Activated CD4-positive, alpha-beta T cell treated with anti-CD3 and anti-CD28 coated beads for 36 hours (primary cell): Measurements from ENCODE around the gene CFAP73. TPM values are rescaled to one million over a fixed set of nuclear protein-coding genes. Genes with fewer than 3 reads are reported as not detected.

ENCODE experiments used
- ATAC-seq: fragments of 200-7000 bp; cut with Tn5 transposase; one replicate; pipeline ENCODE4 v1.10.0; 2021; ENCODE audit warnings: mild to moderate bottlenecking, moderate library complexity
- CTCF ChIA-PET: fragments of 350-600 bp; sonication (Branson Sonifier 250); formaldehyde crosslinking; loops from one replicate; lab custom pipeline; 2021; ENCODE audit warnings: antibody characterized with exemption; lab: Charles Lee
- POLR2A ChIA-PET: fragments of 350-600 bp; sonication (Branson Sonifier 250); formaldehyde crosslinking; loops from one replicate; lab custom pipeline; 2021; ENCODE audit warnings: antibody characterized with exemption, inconsistent platforms; lab: Charles Lee
- DNase-seq: peaks from one replicate; pipeline ENCODE4 v3.0.0-alpha.2; 2020
- H3K27ac Mint-ChIP-seq: one replicate; pipeline ENCODE4 v1.8.0; 2021; ENCODE audit warnings: mixed read lengths
- H3K27me3 Mint-ChIP-seq: one replicate; pipeline ENCODE4 v1.8.0; 2021; ENCODE audit warnings: mixed read lengths
- H3K36me3 Mint-ChIP-seq: one replicate; pipeline ENCODE4 v1.8.0; 2021; ENCODE audit warnings: low read depth, mixed read lengths
- H3K4me1 Mint-ChIP-seq: one replicate; pipeline ENCODE4 v1.8.0; 2021; ENCODE audit warnings: mixed read lengths
- H3K4me3 Mint-ChIP-seq: one replicate; pipeline ENCODE4 v1.8.0; 2021; ENCODE audit warnings: mild to moderate bottlenecking, moderate library complexity, mixed read lengths
- H3K9me3 Mint-ChIP-seq: one replicate; pipeline ENCODE4 v1.8.0; 2021; ENCODE audit warnings: low read depth, mixed read lengths
- intact Hi-C, 2 experiments: fragments of 100-400 bp; cut with DNase I in 1 of 2; cut with micrococcal nuclease in 1 of 2; formaldehyde crosslinking; loops; one replicate each; pipeline versions ENCODE4 v1.14.2 to v1.15.1; 2022 to 2024; cut with DNase I, micrococcal nuclease
- total RNA-seq, 2 experiments: library from RNA; stranded (reverse); gene quantifications; one replicate each; pipeline ENCODE4 v1.2.3, GENCODE V29; 2021

Gene CFAP73
- total RNA-seq, 2 experiments from 2014 or later = 0.86 to 1.1 TPM

- H3K27ac Mint-ChIP-seq = peak overlapping the region; percentile 33
- intact Hi-C loops = loop anchor here (10.0 kb wide), 2 partner anchors 153 to 783 kb away; partner anchors contain the start of genes RBM19 (in 1 of the 2) and SLC8B1 (in 1 of the 2)
- ATAC-seq (no peak), DNase-seq (no peak)
- peaks cover 25% of the 10 kb centered on the region for H3K4me1 Mint-ChIP-seq
- ChIA-PET CTCF (interaction anchor here (4.6 kb wide), 1 partner anchor 7 kb away, joined by 29 read pairs; no protein-coding TSS in a partner anchor), POLR2A (interaction anchor here (0.7 to 1.2 kb wide), 3 partner anchors 26 to 51 kb away, joined by 3 to 4 read pairs (median 4); no protein-coding TSS in a partner anchor)
- no peaks in the 10 kb centered on the region for H3K27me3 Mint-ChIP-seq
- no peaks in the 10 kb centered on the region for H3K9me3 Mint-ChIP-seq
- H3K36me3 Mint-ChIP-seq = peaks cover 56% of the 10 kb centered on the region
- no peak overlapping the region for H3K4me3 Mint-ChIP-seq
These were observed 32.5 kb downstream of the CFAP73 start for GRCh38 chr12:113181975-113182374.

GRCh38 chr12:113183030-113183589 is 33.6 kb downstream of the CFAP73 start:
- ChIA-PET CTCF (interaction anchor here (0.6 to 4.6 kb wide), 2 partner anchors 9 to 190 kb away, joined by 4 to 29 read pairs; no protein-coding TSS in a partner anchor), POLR2A (interaction anchor here (0.6 to 1.2 kb wide), 2 partner anchors 39 to 156 kb away, joined by 3 to 8 read pairs; no protein-coding TSS in a partner anchor)
- ATAC-seq (no peak), DNase-seq (no peak)
- intact Hi-C loops = loop anchor here (10.0 kb wide), 2 partner anchors 152 to 782 kb away; partner anchors contain the start of genes RBM19 (in 1 of the 2) and SLC8B1 (in 1 of the 2)
- peak overlapping the region; percentile 51 for H3K27ac Mint-ChIP-seq
- no peaks in the 10 kb centered on the region for H3K9me3 Mint-ChIP-seq
- peaks cover 53% of the 10 kb centered on the region for H3K36me3 Mint-ChIP-seq
- no peaks in the 10 kb centered on the region for H3K27me3 Mint-ChIP-seq
- peaks cover 32% of the 10 kb centered on the region for H3K4me1 Mint-ChIP-seq
- peak overlapping the region; percentile 97 for H3K4me3 Mint-ChIP-seq

GRCh38 chr12:113184098-113184899 is 34.8 kb downstream of the CFAP73 start:
- H3K36me3 Mint-ChIP-seq = peaks cover 51% of the 10 kb centered on the region
- H3K4me3 Mint-ChIP-seq = peak overlapping the region; percentile 97
- DNase-seq = peak; percentile 85
- H3K9me3 Mint-ChIP-seq = no peaks in the 10 kb centered on the region
- POLR2A ChIA-PET = interaction anchor here (0.6 to 1.2 kb wide), 5 partner anchors 19 to 129 kb away, joined by 3 to 4 read pairs (median 3); partner anchors contain the start of gene TPCN1
- intact Hi-C loops = loop anchor here (1.0 to 10.0 kb wide), 4 partner anchors 37 to 781 kb away; partner anchors contain the start of genes RBM19 (in 1 of the 2), SLC8B1 (in 1 of the 2) and TPCN1 (in 1 of the 2)
- H3K4me1 Mint-ChIP-seq = peaks cover 35% of the 10 kb centered on the region
- CTCF ChIA-PET = interaction anchor here (0.5 to 4.6 kb wide), 7 partner anchors 10 to 196 kb away, joined by 3 to 29 read pairs (median 3); no protein-coding TSS in a partner anchor
- no peaks in the 10 kb centered on the region for H3K27me3 Mint-ChIP-seq
- ATAC-seq = peak; percentile 74
- peak overlapping the region; percentile 96 for H3K27ac Mint-ChIP-seq

- peak overlapping the region; percentile 96 for H3K27ac Mint-ChIP-seq
- no peaks in the 10 kb centered on the region for H3K9me3 Mint-ChIP-seq
- H3K4me3 Mint-ChIP-seq = peak overlapping the region; percentile 97
- peaks cover 36% of the 10 kb centered on the region for H3K4me1 Mint-ChIP-seq
- CTCF ChIA-PET = interaction anchor here (0.7 to 4.6 kb wide), 5 partner anchors 10 to 192 kb away, joined by 3 to 29 read pairs (median 4); no protein-coding TSS in a partner anchor
- DNase-seq (peak; percentile 94), ATAC-seq (peak; percentile 89)
- no peaks in the 10 kb centered on the region for H3K27me3 Mint-ChIP-seq
- POLR2A ChIA-PET = interaction anchor here (0.6 to 1.7 kb wide), 3 partner anchors 8 to 48 kb away, joined by 3 to 5 read pairs (median 4); no protein-coding TSS in a partner anchor
- intact Hi-C loops = loop anchor here (1.0 to 10.0 kb wide), 11 partner anchors 23 to 780 kb away; partner anchors contain the start of genes SLC8B1 (in 2 of the 2), TPCN1 (in 2 of the 2), OAS2 (in 1 of the 2) and PLBD2 (in 1 of the 2)
- peaks cover 47% of the 10 kb centered on the region for H3K36me3 Mint-ChIP-seq
These were observed 35.3 kb downstream of the CFAP73 start for GRCh38 chr12:113184900-113185179.

- no peaks in the 10 kb centered on the region for H3K27me3 Mint-ChIP-seq
- ChIA-PET POLR2A (interaction anchor here (0.6 to 1.9 kb wide), 6 partner anchors 8 to 49 kb away, joined by 3 to 7 read pairs (median 4); partner anchors contain the start of gene TPCN1), CTCF (interaction anchor here (0.5 to 4.6 kb wide), 8 partner anchors 9 to 1272 kb away, joined by 3 to 29 read pairs (median 4); no protein-coding TSS in a partner anchor)
- ATAC-seq (peak; percentile 49), DNase-seq (peak; percentile 82)
- H3K4me1 Mint-ChIP-seq = peaks cover 36% of the 10 kb centered on the region
- H3K36me3 Mint-ChIP-seq = peaks cover 43% of the 10 kb centered on the region
- intact Hi-C loops = loop anchor here (1.0 to 10.0 kb wide), 11 partner anchors 23 to 779 kb away; partner anchors contain the start of genes SLC8B1 (in 2 of the 2), OAS2 (in 1 of the 2), PLBD2 (in 1 of the 2) and RASAL1 (in 1 of the 2)
- peak within 1 kb of the TSS; percentile 97 for H3K4me3 Mint-ChIP-seq
- H3K27ac Mint-ChIP-seq = peak within 1 kb of the TSS; percentile 96
- H3K9me3 Mint-ChIP-seq = no peaks in the 10 kb centered on the region
These were observed 35.9 kb downstream of the CFAP73 start, which contains the start of the genes DDX54 and RITA1 for GRCh38 chr12:113185180-113186032. DDX54 (minus strand) TSS chr12:113185478; CDS start chr12:113185451, 27 bp downstream. RITA1 (plus strand) TSS chr12:113185721; CDS start chr12:113186747, 1,026 bp downstream.

GRCh38 chr12:113186033-113186365 is 36.5 kb downstream of the CFAP73 start:
- no peak for DNase-seq
- ATAC-seq = peak; percentile 1
- no peaks in the 10 kb centered on the region for H3K27me3 Mint-ChIP-seq
- intact Hi-C loops = loop anchor here (10.0 kb wide), 2 partner anchors 149 to 779 kb away; partner anchors contain the start of genes RBM19 (in 1 of the 2) and SLC8B1 (in 1 of the 2)
- peak overlapping the region; percentile 97 for H3K4me3 Mint-ChIP-seq
- H3K27ac Mint-ChIP-seq = peak overlapping the region; percentile 79
- ChIA-PET POLR2A (interaction anchor here (0.6 to 1.9 kb wide), 5 partner anchors 9 to 44 kb away, joined by 3 to 7 read pairs (median 5); partner anchors contain the start of gene TPCN1), CTCF (interaction anchor here (0.5 to 4.6 kb wide), 5 partner anchors 8 to 1272 kb away, joined by 3 to 29 read pairs (median 3); no protein-coding TSS in a partner anchor)
- H3K4me1 Mint-ChIP-seq = peaks cover 36% of the 10 kb centered on the region
- no peaks in the 10 kb centered on the region for H3K9me3 Mint-ChIP-seq
- H3K36me3 Mint-ChIP-seq = peaks cover 42% of the 10 kb centered on the region

- no peaks in the 10 kb centered on the region for H3K27me3 Mint-ChIP-seq
- H3K36me3 Mint-ChIP-seq = peaks cover 40% of the 10 kb centered on the region
- H3K4me1 Mint-ChIP-seq = peaks cover 34% of the 10 kb centered on the region
- ChIA-PET CTCF (interaction anchor here (0.5 to 2.0 kb wide), 8 partner anchors 13 to 1273 kb away, joined by 3 to 6 read pairs (median 4); partner anchors contain the start of gene OAS2), POLR2A (interaction anchor here (1.2 to 1.9 kb wide), 2 partner anchors 21 to 98 kb away, joined by 3 to 7 read pairs; no protein-coding TSS in a partner anchor)
- DNase-seq = no peak
- H3K9me3 Mint-ChIP-seq = no peaks in the 10 kb centered on the region
- ATAC-seq = no peak
- peak overlapping the region; percentile 97 for H3K4me3 Mint-ChIP-seq
- H3K27ac Mint-ChIP-seq = peak overlapping the region; percentile 79
- intact Hi-C loops = loop anchor here (10.0 kb wide), 2 partner anchors 148 to 778 kb away; partner anchors contain the start of genes RBM19 (in 1 of the 2) and SLC8B1 (in 1 of the 2)
These were observed 37.3 kb downstream of the CFAP73 start for GRCh38 chr12:113186666-113187325.

- ChIA-PET CTCF (interaction anchor here (1.9 kb wide), 1 partner anchor 15 kb away, joined by 8 read pairs; no protein-coding TSS in a partner anchor), POLR2A (no interaction called here)
- no peaks in the 10 kb centered on the region for H3K9me3 Mint-ChIP-seq
- peaks cover 38% of the 10 kb centered on the region for H3K36me3 Mint-ChIP-seq
- H3K27me3 Mint-ChIP-seq = no peaks in the 10 kb centered on the region
- peaks cover 24% of the 10 kb centered on the region for H3K4me1 Mint-ChIP-seq
- no peak overlapping the region for H3K27ac Mint-ChIP-seq
- H3K4me3 Mint-ChIP-seq = no peak overlapping the region
- intact Hi-C loops = loop anchor here (10.0 kb wide), 2 partner anchors 145 to 775 kb away; partner anchors contain the start of genes RBM19 (in 1 of the 2) and SLC8B1 (in 1 of the 2)
- ATAC-seq (no peak), DNase-seq (no peak)
These were observed 39.8 kb downstream of the CFAP73 start for GRCh38 chr12:113189361-113189760.

- ChIA-PET CTCF (interaction anchor here (1.9 kb wide), 1 partner anchor 17 kb away, joined by 8 read pairs; no protein-coding TSS in a partner anchor), POLR2A (interaction anchor here (0.5 to 0.6 kb wide), 2 partner anchors 15 to 42 kb away, joined by 3 read pairs; no protein-coding TSS in a partner anchor)
- intact Hi-C loops = no loop called here
- DNase-seq (no peak), ATAC-seq (no peak)
- H3K27me3 Mint-ChIP-seq = no peaks in the 10 kb centered on the region
- H3K4me3 Mint-ChIP-seq = no peak overlapping the region
- peaks cover 38% of the 10 kb centered on the region for H3K36me3 Mint-ChIP-seq
- no peaks in the 10 kb centered on the region for H3K9me3 Mint-ChIP-seq
- H3K4me1 Mint-ChIP-seq = peaks cover 24% of the 10 kb centered on the region
- no peak overlapping the region for H3K27ac Mint-ChIP-seq
These were observed 41.2 kb downstream of the CFAP73 start for GRCh38 chr12:113190761-113191160.
